ENCODE data around the gene CCDC102B. TPM values are rescaled to one million over a fixed set of nuclear protein-coding genes. Genes with fewer than 3 reads are reported as not detected.
A peak's percentile ranks its signal among the peaks of the same experiment; 100 is the strongest.
"Not testable (repeated sequence)": the region's sequence is repeated elsewhere in the genome, so short reads cannot be mapped to it uniquely, and the experiment has no call there.

The CCDC102B gene
- polyA plus RNA-seq, 1 donor from 2014 or later, result 4.4 TPM

DNA sequence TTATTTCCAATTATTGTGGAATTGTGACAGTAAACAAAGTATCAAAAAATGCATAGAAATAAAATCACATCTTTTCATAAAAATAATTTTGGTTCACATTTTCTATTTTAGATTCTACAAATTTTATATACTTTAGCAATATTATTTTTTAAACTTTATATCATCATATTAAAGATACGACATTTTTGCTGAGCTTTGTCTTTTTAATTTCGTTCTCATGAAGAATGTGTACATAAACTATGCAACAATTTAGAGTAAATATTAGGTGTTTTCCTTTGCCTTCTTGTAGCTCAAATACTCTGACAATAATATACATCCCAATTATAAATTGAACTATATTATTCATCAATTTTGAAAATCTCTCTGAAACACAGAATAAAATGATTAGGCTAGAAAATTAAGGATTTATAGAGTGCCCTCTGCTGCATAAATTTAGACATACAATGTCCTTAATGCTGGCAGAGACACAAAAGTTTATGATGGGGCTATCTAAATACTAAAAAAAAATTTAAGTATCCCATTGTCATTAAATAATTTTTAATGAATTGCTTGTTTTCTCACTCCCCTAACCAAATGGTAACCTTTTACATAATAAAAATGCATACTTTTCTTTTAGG lies 45.7 kb downstream of the CCDC102B start:
- no peaks in the 10 kb centered on the region for H3K36me3 Mint-ChIP-seq
- no peaks in the 10 kb centered on the region for H3K27me3 Mint-ChIP-seq
- no peaks in the 10 kb centered on the region for H3K4me1 Mint-ChIP-seq
- no peak overlapping the region for H3K27ac Mint-ChIP-seq
- no peaks in the 10 kb centered on the region for H3K9me3 Mint-ChIP-seq
- H3K4me3 Mint-ChIP-seq, result no peak overlapping the region

DNA sequence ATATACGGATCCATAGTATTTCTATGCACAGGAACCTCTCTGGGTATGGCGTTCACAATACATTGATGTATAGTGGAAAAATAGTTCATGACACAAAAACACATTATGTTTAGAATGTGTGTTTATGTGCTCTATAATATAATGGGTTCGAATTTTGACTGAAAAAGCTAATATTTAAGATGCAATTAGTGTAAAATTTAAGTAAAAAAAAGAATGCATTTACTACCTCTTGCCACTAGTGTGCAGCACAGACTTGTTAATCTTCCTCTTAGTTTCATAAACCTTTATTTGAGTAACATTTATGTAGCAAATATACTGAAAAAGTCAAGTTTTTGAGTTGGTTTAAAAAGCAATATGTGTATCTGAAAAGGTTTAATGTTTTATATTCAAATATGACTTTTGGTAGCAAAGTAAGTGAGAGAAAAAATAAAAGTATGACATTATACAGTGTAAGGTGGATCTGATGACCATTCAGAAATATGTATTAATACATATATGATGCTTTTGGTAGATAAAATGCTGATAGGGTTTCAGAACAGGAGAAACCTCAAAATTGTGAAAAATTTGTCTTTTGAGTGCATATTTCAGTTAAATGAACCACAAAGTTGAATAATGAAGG lies 49.4 kb downstream of the CCDC102B start:
- no peaks in the 10 kb centered on the region for H3K4me1 Mint-ChIP-seq
- no peaks in the 10 kb centered on the region for H3K36me3 Mint-ChIP-seq
- no peak overlapping the region for H3K27ac Mint-ChIP-seq
- H3K9me3 Mint-ChIP-seq, result no peaks in the 10 kb centered on the region
- H3K27me3 Mint-ChIP-seq, result no peaks in the 10 kb centered on the region
- H3K4me3 Mint-ChIP-seq, result no peak overlapping the region

DNA sequence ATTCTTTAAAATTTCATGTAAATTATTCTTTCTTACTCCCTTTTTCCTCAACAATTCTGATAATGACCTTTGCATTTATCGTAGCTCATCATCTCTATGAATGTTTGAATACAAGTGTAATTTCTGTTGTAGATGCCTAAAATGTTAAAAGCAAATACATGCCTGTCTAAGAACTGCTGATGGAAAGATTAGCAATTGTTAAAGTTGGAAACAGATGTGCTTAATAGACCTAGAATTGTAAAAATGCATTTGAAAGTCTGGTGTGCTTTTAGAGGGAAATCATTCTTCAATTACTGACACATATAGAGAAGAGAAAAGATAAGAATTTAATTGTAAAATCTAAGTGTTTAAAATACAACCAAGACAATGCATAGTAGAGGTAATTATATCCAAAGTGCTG lies 50.4 kb downstream of the CCDC102B start:
- no peaks in the 10 kb centered on the region for H3K27me3 Mint-ChIP-seq
- no peak overlapping the region for H3K4me3 Mint-ChIP-seq
- H3K4me1 Mint-ChIP-seq, result no peaks in the 10 kb centered on the region
- H3K36me3 Mint-ChIP-seq, result no peaks in the 10 kb centered on the region
- no peaks in the 10 kb centered on the region for H3K9me3 Mint-ChIP-seq
- H3K27ac Mint-ChIP-seq, result no peak overlapping the region

DNA sequence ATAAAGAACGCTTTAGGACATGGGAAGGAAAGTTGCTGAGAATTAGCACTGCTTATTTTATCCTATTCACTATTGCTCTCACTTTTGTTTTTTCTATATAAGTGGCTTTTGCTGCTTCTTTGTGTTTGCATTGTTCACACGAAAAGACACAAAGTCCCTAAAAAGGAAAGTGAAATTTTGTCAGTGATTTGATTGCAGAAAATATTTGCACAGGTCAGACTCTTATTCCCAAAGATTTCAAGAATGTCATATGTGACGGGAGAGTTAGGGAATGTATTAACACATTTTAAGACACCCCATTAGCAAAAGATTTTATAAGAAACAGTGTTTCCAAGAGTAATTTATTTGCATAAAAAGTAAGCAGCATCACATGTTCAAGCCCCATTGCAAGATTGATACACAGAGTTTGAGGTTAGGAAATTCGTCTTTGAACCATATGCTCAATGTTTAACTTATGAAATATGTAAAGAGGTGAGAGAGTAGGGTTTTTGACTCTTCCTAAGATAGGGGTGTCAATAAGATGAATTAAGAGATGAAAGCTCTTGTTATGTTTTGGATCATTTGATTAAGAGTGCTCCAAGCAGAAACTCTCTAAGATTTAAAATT lies 57.0 kb downstream of the CCDC102B start:
- no peak overlapping the region for H3K27ac Mint-ChIP-seq
- peaks cover 0 to 4% (median 0%) of the 10 kb centered on the region in 3 donors for H3K9me3 Mint-ChIP-seq
- H3K4me3 Mint-ChIP-seq, result no peak overlapping the region
- no peaks in the 10 kb centered on the region for H3K4me1 Mint-ChIP-seq
- H3K36me3 Mint-ChIP-seq, result no peaks in the 10 kb centered on the region
- no peaks in the 10 kb centered on the region for H3K27me3 Mint-ChIP-seq

DNA sequence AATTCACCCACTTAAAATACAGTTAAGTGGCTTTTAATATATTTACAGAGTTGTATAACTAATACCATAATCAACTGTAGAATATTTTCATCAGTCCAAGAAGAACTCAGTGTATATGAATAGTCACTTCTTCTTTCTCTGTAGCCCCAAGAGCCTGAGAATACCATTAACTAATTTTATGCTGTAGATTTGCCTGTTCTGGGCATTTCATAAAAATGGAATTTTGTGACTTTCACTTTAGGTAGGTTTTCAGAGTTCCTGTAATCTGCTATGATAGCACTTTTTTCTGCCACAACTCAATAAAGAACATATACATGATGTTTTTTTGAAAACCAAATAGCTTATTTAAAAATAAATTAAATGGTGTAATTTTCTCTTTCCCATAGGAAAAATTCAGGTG lies 57.6 kb downstream of the CCDC102B start:
- Mint-ChIP-seq H3K9me3 (peaks cover 0 to 4% (median 0%) of the 10 kb centered on the region in 3 donors), H3K27me3 (no peaks in the 10 kb centered on the region), H3K27ac (no peak overlapping the region), H3K4me1 (no peaks in the 10 kb centered on the region), H3K4me3 (no peak overlapping the region), H3K36me3 (no peaks in the 10 kb centered on the region)

DNA sequence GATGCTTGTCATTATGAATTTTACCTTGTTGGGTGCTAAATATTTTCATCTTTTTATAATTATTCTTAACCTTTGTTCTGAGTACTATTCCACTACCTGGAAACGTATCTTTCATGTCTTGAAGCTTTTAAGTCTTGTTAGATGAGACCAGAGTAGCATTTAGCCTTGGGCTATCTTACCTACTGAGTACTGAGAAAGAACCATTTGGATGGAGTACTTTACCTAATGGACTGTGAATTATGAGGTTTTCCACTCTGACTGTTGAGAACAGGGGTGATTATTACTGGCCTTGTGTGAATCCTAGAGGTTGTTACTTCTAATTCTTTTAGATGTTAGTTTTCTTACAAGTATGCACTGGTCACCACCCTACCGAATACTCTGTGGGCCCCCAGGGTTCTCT lies 63.5 kb downstream of the CCDC102B start:
- H3K4me1 Mint-ChIP-seq, result no peaks in the 10 kb centered on the region
- H3K27ac Mint-ChIP-seq, result no peak overlapping the region
- peaks cover 0 to 4% (median 0%) of the 10 kb centered on the region in 3 donors for H3K9me3 Mint-ChIP-seq
- no peaks in the 10 kb centered on the region for H3K27me3 Mint-ChIP-seq
- peaks cover 1% of the 10 kb centered on the region for H3K36me3 Mint-ChIP-seq
- no peak overlapping the region for H3K4me3 Mint-ChIP-seq

DNA sequence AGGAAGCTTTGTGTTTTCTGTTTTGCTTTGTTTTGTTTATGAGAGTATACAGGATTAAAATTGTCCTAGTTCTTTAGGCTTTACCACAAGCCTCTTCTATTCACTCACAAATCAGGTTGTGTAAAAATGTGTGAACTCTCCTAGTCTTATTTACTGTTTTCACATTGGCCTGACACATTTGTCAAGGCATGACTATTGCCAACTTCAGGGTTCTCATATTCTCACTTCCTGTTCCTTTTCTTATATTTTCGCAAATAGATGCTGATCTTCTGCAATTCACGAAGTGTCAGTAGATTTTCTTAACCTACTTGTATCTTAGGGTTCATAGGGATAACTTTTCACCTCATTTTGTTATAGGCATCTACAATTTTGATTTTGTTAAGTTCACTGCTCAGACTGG lies 67.1 kb downstream of the CCDC102B start:
- no peak overlapping the region for H3K4me3 Mint-ChIP-seq
- H3K36me3 Mint-ChIP-seq, result peaks cover 1% of the 10 kb centered on the region
- H3K27me3 Mint-ChIP-seq, result no peaks in the 10 kb centered on the region
- peaks cover 0 to 3% (median 0%) of the 10 kb centered on the region in 3 donors for H3K4me1 Mint-ChIP-seq
- H3K27ac Mint-ChIP-seq, result peak overlapping the region in 2 of 3 donors; percentile 12 to 20
- H3K9me3 Mint-ChIP-seq, result no peaks in the 10 kb centered on the region

DNA sequence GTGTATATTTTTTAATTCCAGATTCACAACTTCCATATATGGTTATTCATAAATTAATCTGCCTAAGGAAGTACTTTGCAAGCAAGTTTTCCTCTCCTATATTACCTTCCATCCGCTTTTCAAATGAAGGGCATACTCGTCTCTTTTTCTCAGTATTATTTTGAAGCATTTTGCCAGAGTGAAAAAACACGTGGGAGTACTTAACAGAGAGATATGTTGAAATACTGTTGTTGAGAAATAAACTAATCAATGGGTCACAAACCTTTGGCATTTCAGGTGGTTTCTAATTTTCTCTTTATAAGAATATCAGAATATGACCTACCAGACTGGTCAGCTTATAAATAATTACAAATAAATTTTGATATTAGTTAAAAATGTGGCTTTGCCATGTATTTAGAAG lies 67.6 kb downstream of the CCDC102B start:
- peaks cover 0 to 3% (median 0%) of the 10 kb centered on the region in 3 donors for H3K4me1 Mint-ChIP-seq
- peaks cover 1% of the 10 kb centered on the region for H3K36me3 Mint-ChIP-seq
- H3K27me3 Mint-ChIP-seq, result no peaks in the 10 kb centered on the region
- H3K27ac Mint-ChIP-seq, result peak overlapping the region in 1 of 3 donors; percentile 20
- no peak overlapping the region for H3K4me3 Mint-ChIP-seq
- no peaks in the 10 kb centered on the region for H3K9me3 Mint-ChIP-seq

DNA sequence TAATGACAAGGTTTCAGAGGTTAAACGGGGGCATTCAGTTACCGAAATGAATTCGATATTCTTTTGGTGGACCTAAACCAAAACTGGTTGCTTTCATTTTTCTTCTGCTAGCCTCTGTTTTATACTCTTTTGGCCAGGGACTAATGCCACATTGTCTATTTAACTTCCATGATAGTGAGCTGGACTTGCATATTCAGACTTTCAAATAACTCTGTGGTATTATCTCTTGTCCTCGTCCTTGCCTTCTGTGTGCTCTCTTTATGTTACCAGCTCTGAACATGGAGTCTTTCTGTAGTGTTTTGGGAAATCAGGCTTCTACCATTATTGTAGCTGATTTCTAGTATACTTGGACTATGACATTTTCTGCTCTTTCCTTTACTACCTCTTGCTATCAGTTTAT lies 75.1 kb downstream of the CCDC102B start:
- Mint-ChIP-seq H3K36me3 (no peaks in the 10 kb centered on the region), H3K9me3 (no peaks in the 10 kb centered on the region), H3K4me3 (no peak overlapping the region), H3K27ac (no peak overlapping the region), H3K4me1 (peaks cover 0 to 3% (median 0%) of the 10 kb centered on the region in 3 donors), H3K27me3 (no peaks in the 10 kb centered on the region)

DNA sequence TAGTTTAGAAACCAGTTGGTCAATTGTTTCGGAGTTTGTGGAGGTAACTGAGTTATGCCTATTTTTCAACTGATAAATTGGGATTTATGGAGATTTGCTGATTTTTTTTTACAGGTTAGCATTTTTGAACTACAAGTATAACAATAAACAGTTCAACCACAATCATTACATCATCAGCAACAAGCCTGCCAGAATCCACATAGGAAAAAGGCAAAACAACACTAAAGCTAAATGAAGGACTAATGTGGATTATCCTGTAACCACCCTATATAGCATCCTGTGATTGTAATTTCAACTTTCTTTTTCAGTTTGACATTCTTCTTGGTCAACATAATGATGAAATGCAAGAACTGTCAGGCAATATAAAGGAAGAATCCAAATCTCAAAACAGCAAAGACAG lies 76.5 kb downstream of the CCDC102B start:
- Mint-ChIP-seq H3K4me3 (no peak overlapping the region), H3K9me3 (no peaks in the 10 kb centered on the region), H3K4me1 (no peaks in the 10 kb centered on the region), H3K36me3 (no peaks in the 10 kb centered on the region), H3K27ac (no peak overlapping the region), H3K27me3 (no peaks in the 10 kb centered on the region)

DNA sequence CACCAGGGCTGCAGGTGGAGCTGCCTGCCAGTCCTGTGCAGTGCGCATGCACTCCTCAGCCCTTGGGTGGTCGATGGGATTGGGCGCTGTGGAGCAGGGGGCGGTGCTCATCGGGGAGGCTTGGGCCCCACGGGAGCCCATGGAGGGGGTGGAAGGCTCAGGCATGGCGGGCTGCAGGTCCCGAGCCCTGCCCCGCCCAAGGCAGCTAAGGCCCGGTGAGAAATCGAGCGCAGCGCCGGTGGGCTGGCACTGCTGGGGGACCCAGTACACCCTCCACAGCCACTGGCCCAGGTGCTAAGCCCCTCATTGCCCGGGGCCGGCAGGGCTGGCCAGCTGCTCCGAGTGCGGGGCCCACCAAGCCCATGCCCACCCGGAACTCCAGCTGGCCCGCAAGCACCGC lies 82.1 kb downstream of the CCDC102B start:
- not testable (repeated sequence) for H3K4me3 Mint-ChIP-seq, H3K9me3 Mint-ChIP-seq, H3K36me3 Mint-ChIP-seq, H3K27me3 Mint-ChIP-seq, H3K4me1 Mint-ChIP-seq, H3K27ac Mint-ChIP-seq

DNA sequence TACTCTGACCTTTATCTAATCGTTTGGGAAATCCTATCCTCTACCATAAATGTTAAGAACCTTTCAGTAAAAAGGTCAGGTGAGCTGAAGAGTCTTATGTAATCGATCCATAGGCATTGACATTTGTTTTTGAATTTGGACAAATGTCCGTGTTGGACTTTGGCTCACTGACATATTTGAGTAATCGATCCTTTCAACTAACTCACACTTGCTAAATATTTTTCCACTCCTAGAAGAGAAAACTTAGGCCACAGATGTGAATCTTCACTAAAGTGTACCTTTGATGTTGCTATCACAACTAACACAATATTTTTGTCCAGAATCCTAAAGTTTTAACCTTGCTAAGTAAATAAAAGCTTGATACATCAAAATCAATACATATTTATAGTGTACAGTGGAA lies 89.5 kb downstream of the CCDC102B start:
- Mint-ChIP-seq H3K27me3 (no peaks in the 10 kb centered on the region), H3K27ac (no peak overlapping the region), H3K36me3 (no peaks in the 10 kb centered on the region), H3K4me1 (no peaks in the 10 kb centered on the region), H3K9me3 (no peaks in the 10 kb centered on the region), H3K4me3 (no peak overlapping the region)

DNA sequence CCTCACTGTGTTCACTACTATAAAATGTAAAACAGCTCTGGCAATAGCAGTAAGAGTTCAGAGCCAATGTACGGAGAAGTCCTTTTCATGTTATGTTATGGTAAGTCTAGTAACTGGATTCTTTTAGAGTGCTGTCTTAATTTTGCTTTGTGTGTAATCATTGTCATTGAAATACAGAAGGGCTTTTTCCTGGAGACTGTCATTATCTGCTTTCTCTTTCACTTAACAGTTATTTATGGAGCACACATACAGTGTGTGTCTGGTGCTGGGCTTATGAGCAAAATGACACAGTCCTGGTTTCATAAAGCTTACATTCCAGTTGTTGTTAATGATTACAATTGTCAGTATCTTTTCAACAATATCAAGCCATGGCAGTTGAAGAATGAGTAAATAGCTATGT lies 95.5 kb downstream of the CCDC102B start:
- Mint-ChIP-seq H3K4me1 (peaks cover 0 to 2% (median 0%) of the 10 kb centered on the region in 3 donors), H3K36me3 (peaks cover 2% of the 10 kb centered on the region), H3K27ac (no peak overlapping the region), H3K9me3 (no peaks in the 10 kb centered on the region), H3K27me3 (no peaks in the 10 kb centered on the region), H3K4me3 (no peak overlapping the region)

DNA sequence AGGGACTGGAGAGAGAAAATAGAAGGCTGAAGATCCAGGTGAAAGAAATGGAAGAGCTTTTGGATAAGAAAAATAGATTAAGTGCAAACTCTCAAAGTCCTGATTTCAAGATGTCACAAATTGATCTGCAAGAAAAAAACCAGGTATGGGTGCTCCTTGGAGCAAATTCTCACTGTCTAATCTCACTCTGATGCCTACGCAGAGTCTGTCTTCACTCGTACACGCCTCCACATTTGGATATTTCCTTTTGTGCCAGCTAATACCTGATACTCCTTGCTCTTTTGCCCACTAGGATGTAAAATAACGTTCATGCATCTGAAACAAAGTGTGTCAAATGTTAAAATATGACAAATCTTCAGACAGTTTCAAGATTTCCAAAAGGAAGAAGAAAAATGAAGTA lies 99.4 kb downstream of the CCDC102B start:
- H3K36me3 Mint-ChIP-seq, result peaks cover 2% of the 10 kb centered on the region
- H3K4me1 Mint-ChIP-seq, result peaks cover 0 to 2% (median 0%) of the 10 kb centered on the region in 3 donors
- no peak overlapping the region for H3K27ac Mint-ChIP-seq
- H3K27me3 Mint-ChIP-seq, result no peaks in the 10 kb centered on the region
- no peak overlapping the region for H3K4me3 Mint-ChIP-seq
- no peaks in the 10 kb centered on the region for H3K9me3 Mint-ChIP-seq

DNA sequence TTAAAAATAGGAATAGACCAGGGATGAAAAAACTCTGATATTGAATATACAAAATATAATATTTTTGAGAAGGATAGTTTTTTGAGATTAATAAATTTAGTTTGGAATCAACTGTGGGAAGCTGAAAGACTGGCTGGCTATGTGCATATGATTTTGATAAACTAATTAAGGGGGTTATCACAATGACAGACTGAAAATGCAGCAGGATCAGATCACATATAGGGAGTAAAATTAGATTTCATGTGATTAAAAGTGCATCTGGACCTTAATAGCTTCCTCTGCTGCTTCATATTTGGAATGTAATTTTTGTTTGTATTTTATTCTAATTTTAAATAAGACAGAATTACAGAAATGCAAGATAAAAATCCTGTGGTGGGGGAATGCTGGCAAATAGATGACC lies 111.7 kb downstream of the CCDC102B start:
- H3K4me3 Mint-ChIP-seq, result no peak overlapping the region
- H3K36me3 Mint-ChIP-seq, result no peaks in the 10 kb centered on the region
- peaks cover 0 to 4% (median 0%) of the 10 kb centered on the region in 3 donors for H3K9me3 Mint-ChIP-seq
- H3K4me1 Mint-ChIP-seq, result peaks cover 4 to 20% (median 12%) of the 10 kb centered on the region in 3 donors
- H3K27me3 Mint-ChIP-seq, result peaks cover 1% of the 10 kb centered on the region
- no peak overlapping the region for H3K27ac Mint-ChIP-seq

DNA sequence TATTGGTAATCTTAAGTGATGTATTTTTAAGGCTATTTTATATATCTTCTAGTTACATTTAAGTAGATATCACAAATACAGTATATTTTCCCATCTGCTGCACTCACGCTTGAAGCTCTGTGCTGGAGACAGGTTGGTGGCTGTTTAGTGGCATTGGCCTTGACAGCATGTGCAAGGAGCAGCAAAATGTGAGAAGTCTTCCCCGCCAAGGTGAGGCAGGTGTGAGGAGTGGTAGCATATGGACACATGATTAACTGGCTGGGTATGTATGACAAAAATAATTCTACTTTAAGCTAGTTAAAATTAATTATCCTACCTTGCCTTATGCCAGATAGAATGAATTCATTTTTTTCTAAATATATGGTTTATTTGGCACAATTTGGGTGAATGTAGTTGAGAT lies 117.2 kb downstream of the CCDC102B start:
- Mint-ChIP-seq H3K27ac (no peak overlapping the region), H3K36me3 (peaks cover 2% of the 10 kb centered on the region), H3K9me3 (peaks cover 0 to 2% (median 0%) of the 10 kb centered on the region in 3 donors), H3K4me1 (peaks cover 4 to 22% (median 12%) of the 10 kb centered on the region in 3 donors), H3K4me3 (no peak overlapping the region), H3K27me3 (no peaks in the 10 kb centered on the region)

Data from IgD-negative memory B cell (primary cell).